Measurements from ENCODE around the gene CTNND2. TPM values are rescaled to one million over a fixed set of nuclear protein-coding genes. Genes with fewer than 3 reads are reported as not detected.

The CTNND2 gene
- total and polyA plus RNA-seq, 2 donors (not counting 1 experiment from before 2014, with no cell fraction given): not detected

DNA sequence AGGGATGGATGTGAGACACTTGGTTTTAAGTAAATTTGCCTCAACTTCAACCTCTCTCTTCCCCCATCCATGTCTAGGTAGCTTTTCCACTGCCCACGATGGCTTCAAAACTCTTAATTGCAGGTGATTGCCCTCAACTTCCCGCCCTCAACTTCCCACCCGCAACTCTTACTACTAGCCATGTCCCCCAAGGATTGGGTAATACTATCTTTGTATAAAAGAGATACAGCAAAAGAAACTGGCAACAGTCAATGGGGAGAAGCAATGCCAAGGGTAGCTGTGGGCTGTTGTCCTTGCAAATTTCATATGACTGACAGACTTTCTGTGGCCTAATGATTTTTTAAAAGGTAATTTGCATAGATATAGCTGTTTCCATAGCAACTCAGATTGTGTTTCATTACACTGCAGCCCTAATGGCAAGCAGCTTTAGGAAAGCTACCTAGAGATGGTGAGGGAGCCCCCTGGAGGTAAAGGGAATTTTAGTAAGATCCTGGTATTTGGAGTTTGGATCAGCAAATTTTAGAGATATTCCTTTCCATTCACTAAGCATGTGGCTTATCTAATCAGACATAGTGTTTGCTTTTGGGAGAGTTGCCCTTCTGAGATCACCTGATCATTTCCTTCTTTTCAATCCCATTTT is 721.7 kb downstream of the CTNND2 start:
- ATAC-seq (ENCODE audit: low read depth): no peak
- no peaks in the 10 kb centered on the region for H3K36me3 ChIP-seq (replicated peaks in 1 of 2; ENCODE audit: control extremely low read depth in 1 of 2, control insufficient read depth in 1 of 2, extremely low read depth in 1 of 2, insufficient read depth in 2 of 2, low read length in 1 of 2)
- H3K27me3 ChIP-seq (replicated peaks in 1 of 4; ENCODE audit: control extremely low read depth in 1 of 4, control insufficient read depth in 3 of 4, insufficient read depth in 4 of 4, low read length in 3 of 4): no peaks in the 10 kb centered on the region
- peaks cover 4% of the 10 kb centered on the region for H3K4me1 Mint-ChIP-seq
- DNase-seq: peak; percentile 17
- WGBS (ENCODE audit: insufficient coverage): no CpG with 5 or more reads among the region's 3 CpGs
- CTCF ChIA-PET: interaction anchor here (0.9 to 1.3 kb wide), 2 partner anchors 730 to 731 kb away, joined by 3 to 4 read pairs; no protein-coding TSS in a partner anchor
- POLR2A ChIA-PET: no interaction called here
- H3K4me3 Mint-ChIP-seq: no peak overlapping the region
- intact Hi-C loops (cut with micrococcal nuclease): loop anchor here (2.0 kb wide), 1 partner anchor 488 kb away; no protein-coding TSS in a partner anchor
- no peak overlapping the region for H2AFZ ChIP-seq (ENCODE audit: insufficient read depth, low read depth, low read length, poor library complexity, severe bottlenecking)
- no peak overlapping the region for H3K4me2 ChIP-seq (replicated peaks; ENCODE audit: low read depth, low read length, poor library complexity, severe bottlenecking)
- no peaks in the 10 kb centered on the region for H3K4me1 ChIP-seq (ENCODE audit: control insufficient read depth in 2 of 2, insufficient read depth in 2 of 2, low read length in 2 of 2)
- no peaks in the 10 kb centered on the region for H3K27me3 Mint-ChIP-seq
- H3K79me2 ChIP-seq (ENCODE audit: control insufficient read depth, insufficient read depth, low read length): no peaks in the 10 kb centered on the region
- H3K27ac ChIP-seq (ENCODE audit: low read length in 2 of 2): no peak overlapping the region
- no peaks in the 10 kb centered on the region for H4K20me1 ChIP-seq (ENCODE audit: control insufficient read depth, insufficient read depth, low read length, poor library complexity, severe bottlenecking)
- H3K4me3 ChIP-seq (ENCODE audit: control extremely low read depth in 1 of 5, extremely low read depth in 1 of 5, insufficient read depth in 1 of 5, low read depth in 2 of 5, low read length in 4 of 5): no peak overlapping the region
- no peak overlapping the region for H3K9ac ChIP-seq (ENCODE audit: low read length)
- H3K27ac Mint-ChIP-seq: no peak overlapping the region
- H3K9me3 ChIP-seq (ENCODE audit: control extremely low read depth in 1 of 3, control insufficient read depth in 2 of 3, insufficient read depth in 1 of 3, low read length in 2 of 3): peaks cover 0 to 6% (median 0%) of the 10 kb centered on the region in 3 donors
- peaks cover 1% of the 10 kb centered on the region for H3K9me3 Mint-ChIP-seq (ENCODE audit: insufficient read depth)
- no peak for TF ChIP-seq EZH2 (IDR thresholded peaks at IDR 0.05; ENCODE audit: borderline replicate concordance, insufficient read depth, low read depth, low read length, poor library complexity, severe bottlenecking)
- TF ChIP-seq, protein P1, sequence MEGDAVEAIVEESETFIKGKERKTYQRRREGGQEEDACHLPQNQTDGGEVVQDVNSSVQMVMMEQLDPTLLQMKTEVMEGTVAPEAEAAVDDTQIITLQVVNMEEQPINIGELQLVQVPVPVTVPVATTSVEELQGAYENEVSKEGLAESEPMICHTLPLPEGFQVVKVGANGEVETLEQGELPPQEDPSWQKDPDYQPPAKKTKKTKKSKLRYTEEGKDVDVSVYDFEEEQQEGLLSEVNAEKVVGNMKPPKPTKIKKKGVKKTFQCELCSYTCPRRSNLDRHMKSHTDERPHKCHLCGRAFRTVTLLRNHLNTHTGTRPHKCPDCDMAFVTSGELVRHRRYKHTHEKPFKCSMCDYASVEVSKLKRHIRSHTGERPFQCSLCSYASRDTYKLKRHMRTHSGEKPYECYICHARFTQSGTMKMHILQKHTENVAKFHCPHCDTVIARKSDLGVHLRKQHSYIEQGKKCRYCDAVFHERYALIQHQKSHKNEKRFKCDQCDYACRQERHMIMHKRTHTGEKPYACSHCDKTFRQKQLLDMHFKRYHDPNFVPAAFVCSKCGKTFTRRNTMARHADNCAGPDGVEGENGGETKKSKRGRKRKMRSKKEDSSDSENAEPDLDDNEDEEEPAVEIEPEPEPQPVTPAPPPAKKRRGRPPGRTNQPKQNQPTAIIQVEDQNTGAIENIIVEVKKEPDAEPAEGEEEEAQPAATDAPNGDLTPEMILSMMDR (IDR thresholded peaks at IDR 0.05): no peak

- H3K79me2 ChIP-seq (ENCODE audit: control insufficient read depth, insufficient read depth, low read length): no peaks in the 10 kb centered on the region
- H3K27ac Mint-ChIP-seq: no peak overlapping the region
- no peak overlapping the region for H3K4me3 Mint-ChIP-seq
- ChIA-PET POLR2A (no interaction called here), CTCF (interaction anchor here (1.3 kb wide), 1 partner anchor 729 kb away, joined by 4 read pairs; no protein-coding TSS in a partner anchor)
- no peaks in the 10 kb centered on the region for H3K4me1 ChIP-seq (ENCODE audit: control insufficient read depth in 2 of 2, insufficient read depth in 2 of 2, low read length in 2 of 2)
- no peak for DNase-seq
- intact Hi-C loops (cut with micrococcal nuclease): loop anchor here (2.0 kb wide), 1 partner anchor 487 kb away; no protein-coding TSS in a partner anchor
- no peak overlapping the region for H3K4me2 ChIP-seq (replicated peaks; ENCODE audit: low read depth, low read length, poor library complexity, severe bottlenecking)
- H3K4me1 Mint-ChIP-seq: peaks cover 4% of the 10 kb centered on the region
- no peak overlapping the region for H3K9ac ChIP-seq (ENCODE audit: low read length)
- H3K9me3 ChIP-seq (ENCODE audit: control extremely low read depth in 1 of 3, control insufficient read depth in 2 of 3, insufficient read depth in 1 of 3, low read length in 2 of 3): peaks cover 0 to 6% (median 0%) of the 10 kb centered on the region in 3 donors
- no peaks in the 10 kb centered on the region for H3K27me3 Mint-ChIP-seq
- H3K9me3 Mint-ChIP-seq (ENCODE audit: insufficient read depth): peaks cover 1% of the 10 kb centered on the region
- no peak for ATAC-seq (ENCODE audit: low read depth)
- WGBS (ENCODE audit: insufficient coverage): 89% methylated on average over 5 of the region's 5 CpGs
- TF ChIP-seq, protein P1 (IDR thresholded peaks at IDR 0.05): no peak
- no peak for TF ChIP-seq EZH2 (IDR thresholded peaks at IDR 0.05; ENCODE audit: borderline replicate concordance, insufficient read depth, low read depth, low read length, poor library complexity, severe bottlenecking)
- H3K27ac ChIP-seq (ENCODE audit: low read length in 2 of 2): no peak overlapping the region
- H4K20me1 ChIP-seq (ENCODE audit: control insufficient read depth, insufficient read depth, low read length, poor library complexity, severe bottlenecking): no peaks in the 10 kb centered on the region
- H2AFZ ChIP-seq (ENCODE audit: insufficient read depth, low read depth, low read length, poor library complexity, severe bottlenecking): no peak overlapping the region
- H3K36me3 ChIP-seq (replicated peaks in 1 of 2; ENCODE audit: control extremely low read depth in 1 of 2, control insufficient read depth in 1 of 2, extremely low read depth in 1 of 2, insufficient read depth in 2 of 2, low read length in 1 of 2): no peaks in the 10 kb centered on the region
- no peak overlapping the region for H3K4me3 ChIP-seq (ENCODE audit: control extremely low read depth in 1 of 5, extremely low read depth in 1 of 5, insufficient read depth in 1 of 5, low read depth in 2 of 5, low read length in 4 of 5)
- H3K27me3 ChIP-seq (replicated peaks in 1 of 4; ENCODE audit: control extremely low read depth in 1 of 4, control insufficient read depth in 3 of 4, insufficient read depth in 4 of 4, low read length in 3 of 4): no peaks in the 10 kb centered on the region
Measured at GRCh38 chr5:11181940-11182339, 722.3 kb downstream of the CTNND2 start.
